WTC11 (cell line): ENCODE data around the gene PNCK. TPM values are rescaled to one million over a fixed set of nuclear protein-coding genes. Genes with fewer than 3 reads are reported as not detected.

ENCODE experiments used
- ATAC-seq: fragments of 200-7000 bp; cut with Tn5 transposase; 2 replicates; pipeline ENCODE4 v1.10.0; 2021; ENCODE audit warnings: mild to moderate bottlenecking, moderate library complexity
- Bru-seq: library from RNA; stranded (reverse); fragments of 400-500 nt; gene quantifications from one replicate; lab custom pipeline; 2021; lab: Mats Ljungman, UMichigan
- CTCF ChIA-PET: fragments of 300-600 bp; sonication (Branson Sonifier 250); formaldehyde crosslinking; loops from one replicate; lab custom pipeline; 2021; ENCODE audit warnings: antibody characterized with exemption; lab: Charles Lee
- POLR2A ChIA-PET: fragments of 350-600 bp; sonication (Branson Sonifier 250); formaldehyde crosslinking; loops from one replicate; lab custom pipeline; 2021; ENCODE audit warnings: antibody characterized with exemption; lab: Charles Lee
- DNase-seq: peaks from one replicate; pipeline ENCODE4 v3.0.0; 2021; ENCODE audit warnings: low spot score
- H3K27ac Mint-ChIP-seq: 2 replicates; pipeline ENCODE4 v1.8.0; 2021; ENCODE audit warnings: mixed read lengths
- H3K27me3 Mint-ChIP-seq: 2 replicates; pipeline ENCODE4 v1.8.0; 2021; ENCODE audit warnings: low read depth, mild to moderate bottlenecking, moderate library complexity, mixed read lengths
- H3K36me3 Mint-ChIP-seq: 2 replicates; pipeline ENCODE4 v1.8.0; 2021; ENCODE audit warnings: mixed read lengths
- H3K4me1 Mint-ChIP-seq: 2 replicates; pipeline ENCODE4 v1.8.0; 2022; ENCODE audit warnings: mixed read lengths
- H3K4me3 Mint-ChIP-seq: 2 replicates; pipeline ENCODE4 v1.8.0; 2021; ENCODE audit warnings: mild to moderate bottlenecking, moderate library complexity, mixed read lengths
- H3K9me3 Mint-ChIP-seq: 2 replicates; pipeline ENCODE4 v1.8.0; 2021; ENCODE audit warnings: mixed read lengths
- CBFB ChIP-seq: sonication (generic); formaldehyde crosslinking; IDR thresholded peaks from 2 replicates; pipeline ENCODE4 v1.8.1; 2022; ENCODE audit warnings: mild to moderate bottlenecking, low read depth, missing genetic modification reagents
- FOXP1 ChIP-seq: sonication (generic); formaldehyde crosslinking; IDR thresholded peaks from 2 replicates; pipeline ENCODE4 v1.8.0; 2022; ENCODE audit warnings: missing genetic modification reagents, mild to moderate bottlenecking, moderate library complexity, borderline replicate concordance
- GTF2I ChIP-seq: fragments of 250-450 bp; sonication (Bioruptor Pico); conservative IDR thresholded peaks from 2 replicates; pipeline ENCODE4 v1.4.0; 2021; ENCODE audit warnings: mild to moderate bottlenecking
- KAT7 ChIP-seq: sonication (generic); formaldehyde crosslinking; IDR thresholded peaks from 2 replicates; pipeline ENCODE4 v1.8.1; 2023; ENCODE audit warnings: missing genetic modification reagents, mild to moderate bottlenecking, borderline replicate concordance
- MYBL2 ChIP-seq: sonication (generic); formaldehyde crosslinking; IDR thresholded peaks from 2 replicates; pipeline ENCODE4 v1.8.1; 2023; ENCODE audit warnings: mild to moderate bottlenecking, moderate library complexity, missing genetic modification reagents
- RELA ChIP-seq: sonication (generic); formaldehyde crosslinking; IDR thresholded peaks from 2 replicates; pipeline ENCODE4 v1.8.1; 2022; ENCODE audit warnings: missing genetic modification reagents, mild to moderate bottlenecking, borderline replicate concordance
- SP1 ChIP-seq: sonication (generic); formaldehyde crosslinking; conservative IDR thresholded peaks from 2 replicates; pipeline ENCODE4 v1.8.1; 2022; ENCODE audit warnings: missing genetic modification reagents
- TEAD1 ChIP-seq: sonication (generic); formaldehyde crosslinking; IDR thresholded peaks from 2 replicates; pipeline ENCODE4 v1.8.0; 2022; ENCODE audit warnings: mild to moderate bottlenecking, missing genetic modification reagents
- ZNF121 ChIP-seq: sonication (generic); formaldehyde crosslinking; IDR thresholded peaks from 2 replicates; pipeline ENCODE4 v1.8.0; 2023; ENCODE audit warnings: missing genetic modification reagents
- ZNF263 ChIP-seq: sonication (generic); formaldehyde crosslinking; IDR thresholded peaks from 2 replicates; pipeline ENCODE4 v1.8.1; 2022; ENCODE audit warnings: low read depth, mild to moderate bottlenecking, moderate library complexity, missing genetic modification reagents
- ZNF396 ChIP-seq: fragments of 250-450 bp; sonication (Bioruptor Pico); IDR thresholded peaks from 2 replicates; pipeline ENCODE4 v1.8.0; 2021; ENCODE audit warnings: mild to moderate bottlenecking, moderate library complexity, borderline replicate concordance
- ZNF416 ChIP-seq: fragments of 250-450 bp; sonication (Bioruptor Pico); IDR thresholded peaks from 2 replicates; pipeline ENCODE4 v1.9.0; 2021; ENCODE audit warnings: mild to moderate bottlenecking, inconsistent platforms
- long read RNA-seq, 3 experiments: library from RNA in 1 of 3; library from capped mRNA in 1 of 3; library from polyadenylated mRNA in 1 of 3; unstranded in 2 of 3; stranded (forward) in 1 of 3; transcript quantifications; one replicate each; pipeline ENCODE4 v2.0.0, GENCODE V29; 2021
- total RNA-seq: library from RNA; stranded (reverse); gene quantifications from 3 replicates; pipeline ENCODE4 v1.2.3, GENCODE V29; 2021
- TF ChIP-seq, protein P1 (sequence below): sonication (generic); formaldehyde crosslinking; IDR thresholded peaks from 2 replicates; pipeline ENCODE4 v1.8.1; 2022; ENCODE audit warnings: low read depth, missing genetic modification reagents, borderline replicate concordance
- TF ChIP-seq, protein P2 (sequence below): sonication (generic); formaldehyde crosslinking; conservative IDR thresholded peaks from 2 replicates; pipeline ENCODE4 v1.8.1; 2022; ENCODE audit warnings: mild to moderate bottlenecking, missing genetic modification reagents
- TF ChIP-seq, protein P3 (sequence below): sonication (generic); formaldehyde crosslinking; IDR thresholded peaks from 2 replicates; pipeline ENCODE4 v1.8.1; 2023; ENCODE audit warnings: mild to moderate bottlenecking, missing genetic modification reagents, borderline replicate concordance
- TF ChIP-seq, protein P4 (sequence below): sonication (generic); formaldehyde crosslinking; IDR thresholded peaks from 2 replicates; pipeline ENCODE4 v1.8.0; 2023; ENCODE audit warnings: missing genetic modification reagents, mild to moderate bottlenecking, borderline replicate concordance
- TF ChIP-seq, protein P5 (sequence below): sonication (generic); formaldehyde crosslinking; IDR thresholded peaks from 2 replicates; pipeline ENCODE4 v1.8.1; 2023; ENCODE audit warnings: mild to moderate bottlenecking, missing genetic modification reagents, moderate library complexity

Gene PNCK
- total RNA-seq (8.6 to 14.3 TPM (median 12.1 TPM) in 3 replicates), Bru-seq, nascent RNA (percentile 23 among the genes with signal in this experiment)
- long read RNA-seq, experiment 1, partial matches to known transcripts, result 1 of 13 reads
- long read RNA-seq, experiment 1, other reads (novel, unspliced or antisense), result 10 of 13 reads
- long read RNA-seq, experiment 2, partial matches to known transcripts, result 1 of 2 reads
- long read RNA-seq, experiment 2, other reads (novel, unspliced or antisense), result 1 of 2 reads
- long read RNA-seq, experiment 3, partial matches to known transcripts, result 0 of 2 reads
- long read RNA-seq, experiment 3, other reads (novel, unspliced or antisense), result 1 of 2 reads

DNA sequence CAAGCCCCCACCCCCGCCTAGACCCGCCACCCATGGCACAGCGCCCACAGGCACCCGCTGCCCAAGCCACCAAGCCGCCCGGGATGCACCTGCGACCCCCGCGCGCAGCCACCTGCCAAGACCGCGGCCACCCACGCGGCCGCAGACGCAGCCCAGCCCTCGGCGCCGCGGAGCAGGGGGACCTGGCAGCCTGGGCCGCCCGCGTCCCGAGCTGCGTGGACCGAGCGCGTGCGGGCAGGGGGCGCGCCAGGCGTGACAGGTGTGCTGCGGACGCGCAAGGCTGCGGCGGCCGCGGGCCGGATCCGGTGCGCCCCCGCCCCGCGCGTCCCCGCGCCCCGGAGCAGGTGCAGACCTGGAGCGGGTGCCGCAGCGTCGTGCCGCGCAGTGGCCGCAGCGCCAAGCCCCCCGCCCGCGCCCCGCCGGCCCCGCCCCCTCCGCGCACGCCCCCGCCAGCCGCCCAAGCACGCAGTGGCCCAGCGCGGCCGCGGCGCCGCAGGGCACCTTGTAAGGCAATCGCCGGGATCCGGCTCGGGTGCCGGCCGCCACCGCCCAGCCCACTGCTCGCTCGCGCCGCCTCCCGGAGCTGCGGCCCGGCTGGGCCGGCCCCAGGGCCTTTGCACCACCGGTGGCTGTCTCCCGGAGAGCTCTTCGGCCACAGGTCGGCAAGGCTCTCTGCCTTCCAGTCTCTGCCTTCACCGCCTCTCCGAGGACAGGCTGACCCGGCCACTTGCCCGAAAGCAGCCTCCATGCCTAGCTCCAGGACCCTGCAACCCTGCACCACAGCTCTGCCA lies at the start of gene PNCK:
Gene PNCK, minus strand, starts transcription at position 386 of the 791 bp plus-strand sequence. CDS start 737 bp downstream, outside the sequence.
- DNase-seq (no peak), ATAC-seq (peak; percentile 34)
- Mint-ChIP-seq H3K4me3 (peak within 1 kb of the TSS; percentile 55), H3K27me3 (peaks cover 8% of the 10 kb centered on the region), H3K4me1 (peaks cover 9% of the 10 kb centered on the region), H3K36me3 (no peaks in the 10 kb centered on the region), H3K9me3 (no peaks in the 10 kb centered on the region), H3K27ac (no peak within 1 kb of the TSS)
- CTCF ChIA-PET, result interaction anchor here (0.8 to 7.7 kb wide), 5 partner anchors 12 to 124 kb away, joined by 3 to 143 read pairs (median 3); partner anchors contain the start of gene SLC6A8
- TF ChIP-seq, protein P1, sequence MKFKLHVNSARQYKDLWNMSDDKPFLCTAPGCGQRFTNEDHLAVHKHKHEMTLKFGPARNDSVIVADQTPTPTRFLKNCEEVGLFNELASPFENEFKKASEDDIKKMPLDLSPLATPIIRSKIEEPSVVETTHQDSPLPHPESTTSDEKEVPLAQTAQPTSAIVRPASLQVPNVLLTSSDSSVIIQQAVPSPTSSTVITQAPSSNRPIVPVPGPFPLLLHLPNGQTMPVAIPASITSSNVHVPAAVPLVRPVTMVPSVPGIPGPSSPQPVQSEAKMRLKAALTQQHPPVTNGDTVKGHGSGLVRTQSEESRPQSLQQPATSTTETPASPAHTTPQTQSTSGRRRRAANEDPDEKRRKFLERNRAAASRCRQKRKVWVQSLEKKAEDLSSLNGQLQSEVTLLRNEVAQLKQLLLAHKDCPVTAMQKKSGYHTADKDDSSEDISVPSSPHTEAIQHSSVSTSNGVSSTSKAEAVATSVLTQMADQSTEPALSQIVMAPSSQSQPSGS (CRISPR knock-in tag), result no peak
- TF ChIP-seq, protein P2, sequence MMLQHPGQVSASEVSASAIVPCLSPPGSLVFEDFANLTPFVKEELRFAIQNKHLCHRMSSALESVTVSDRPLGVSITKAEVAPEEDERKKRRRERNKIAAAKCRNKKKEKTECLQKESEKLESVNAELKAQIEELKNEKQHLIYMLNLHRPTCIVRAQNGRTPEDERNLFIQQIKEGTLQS (CRISPR knock-in tag), result no peak
- TF ChIP-seq GTF2I (0 out of 2 replicates have a peak, but pooled peaks have one; percentile 46), ZNF121 (CRISPR knock-in tag) (no peak), ZNF263 (CRISPR knock-in tag) (no peak), FOXP1 (CRISPR knock-in tag) (0 out of 2 replicates have a peak, but pooled peaks have one; percentile 21), KAT7 (no peak)
- TF ChIP-seq, protein P3, sequence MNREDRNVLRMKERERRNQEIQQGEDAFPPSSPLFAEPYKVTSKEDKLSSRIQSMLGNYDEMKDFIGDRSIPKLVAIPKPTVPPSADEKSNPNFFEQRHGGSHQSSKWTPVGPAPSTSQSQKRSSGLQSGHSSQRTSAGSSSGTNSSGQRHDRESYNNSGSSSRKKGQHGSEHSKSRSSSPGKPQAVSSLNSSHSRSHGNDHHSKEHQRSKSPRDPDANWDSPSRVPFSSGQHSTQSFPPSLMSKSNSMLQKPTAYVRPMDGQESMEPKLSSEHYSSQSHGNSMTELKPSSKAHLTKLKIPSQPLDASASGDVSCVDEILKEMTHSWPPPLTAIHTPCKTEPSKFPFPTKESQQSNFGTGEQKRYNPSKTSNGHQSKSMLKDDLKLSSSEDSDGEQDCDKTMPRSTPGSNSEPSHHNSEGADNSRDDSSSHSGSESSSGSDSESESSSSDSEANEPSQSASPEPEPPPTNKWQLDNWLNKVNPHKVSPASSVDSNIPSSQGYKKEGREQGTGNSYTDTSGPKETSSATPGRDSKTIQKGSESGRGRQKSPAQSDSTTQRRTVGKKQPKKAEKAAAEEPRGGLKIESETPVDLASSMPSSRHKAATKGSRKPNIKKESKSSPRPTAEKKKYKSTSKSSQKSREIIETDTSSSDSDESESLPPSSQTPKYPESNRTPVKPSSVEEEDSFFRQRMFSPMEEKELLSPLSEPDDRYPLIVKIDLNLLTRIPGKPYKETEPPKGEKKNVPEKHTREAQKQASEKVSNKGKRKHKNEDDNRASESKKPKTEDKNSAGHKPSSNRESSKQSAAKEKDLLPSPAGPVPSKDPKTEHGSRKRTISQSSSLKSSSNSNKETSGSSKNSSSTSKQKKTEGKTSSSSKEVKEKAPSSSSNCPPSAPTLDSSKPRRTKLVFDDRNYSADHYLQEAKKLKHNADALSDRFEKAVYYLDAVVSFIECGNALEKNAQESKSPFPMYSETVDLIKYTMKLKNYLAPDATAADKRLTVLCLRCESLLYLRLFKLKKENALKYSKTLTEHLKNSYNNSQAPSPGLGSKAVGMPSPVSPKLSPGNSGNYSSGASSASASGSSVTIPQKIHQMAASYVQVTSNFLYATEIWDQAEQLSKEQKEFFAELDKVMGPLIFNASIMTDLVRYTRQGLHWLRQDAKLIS (CRISPR knock-in tag), result no peak
- POLR2A ChIA-PET, result interaction anchor here (0.7 to 1.7 kb wide), 3 partner anchors 11 to 37 kb away, joined by 3 to 5 read pairs (median 4); partner anchors contain the start of gene SLC6A8

DNA sequence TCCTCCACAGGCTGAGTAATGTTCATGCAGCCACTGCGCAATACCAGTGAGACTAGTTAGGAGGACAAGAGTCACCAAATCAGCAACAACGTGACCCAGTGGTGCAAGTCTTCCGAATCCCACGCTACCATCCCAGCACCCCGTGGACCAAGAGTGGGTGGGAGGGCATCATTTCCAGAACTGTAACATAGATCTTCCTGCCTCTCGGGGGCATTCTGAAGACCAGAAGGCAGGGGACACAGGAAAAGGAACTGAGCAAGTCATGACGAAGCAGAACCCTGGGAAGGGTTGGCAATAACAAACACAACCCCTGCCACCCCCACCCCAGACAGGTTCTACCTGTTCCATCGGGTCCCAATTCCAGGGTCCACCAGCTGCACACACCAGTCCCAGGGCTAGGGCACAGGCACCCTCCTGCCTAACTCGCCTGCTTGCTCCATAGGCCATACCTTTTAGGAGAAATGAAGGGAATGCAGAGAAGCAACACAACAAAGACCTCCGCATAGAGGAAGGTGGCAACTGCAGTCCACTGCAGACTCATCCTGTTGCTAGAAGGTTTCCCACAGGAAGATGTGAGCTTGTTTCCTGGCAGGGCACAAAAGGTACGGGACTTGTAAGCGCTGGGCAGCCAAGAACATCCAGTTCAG lies 49.2 kb upstream of the PNCK start:
- no peak for ATAC-seq
- no peaks in the 10 kb centered on the region for H3K9me3 Mint-ChIP-seq
- no peaks in the 10 kb centered on the region for H3K27me3 Mint-ChIP-seq
- CTCF ChIA-PET, result interaction anchor here (1.5 kb wide), 1 partner anchor 56 kb away, joined by 4 read pairs; no protein-coding TSS in a partner anchor
- H3K36me3 Mint-ChIP-seq, result peaks cover 28% of the 10 kb centered on the region
- H3K4me1 Mint-ChIP-seq, result peaks cover 18% of the 10 kb centered on the region
- H3K27ac Mint-ChIP-seq, result 0 out of 2 replicates have a peak overlapping the region, but pooled peaks have one; percentile 63
- DNase-seq, result no peak
- POLR2A ChIA-PET, result no interaction called here
- H3K4me3 Mint-ChIP-seq, result peak overlapping the region; percentile 77
- TF ChIP-seq CBFB (CRISPR knock-in tag) (no peak), ZNF396 (CRISPR knock-in tag) (no peak), ZNF416 (no peak), MYBL2 (CRISPR knock-in tag) (no peak), TEAD1 (CRISPR knock-in tag) (no peak), SP1 (CRISPR knock-in tag) (no peak), RELA (CRISPR knock-in tag) (no peak)
- TF ChIP-seq, protein P4, sequence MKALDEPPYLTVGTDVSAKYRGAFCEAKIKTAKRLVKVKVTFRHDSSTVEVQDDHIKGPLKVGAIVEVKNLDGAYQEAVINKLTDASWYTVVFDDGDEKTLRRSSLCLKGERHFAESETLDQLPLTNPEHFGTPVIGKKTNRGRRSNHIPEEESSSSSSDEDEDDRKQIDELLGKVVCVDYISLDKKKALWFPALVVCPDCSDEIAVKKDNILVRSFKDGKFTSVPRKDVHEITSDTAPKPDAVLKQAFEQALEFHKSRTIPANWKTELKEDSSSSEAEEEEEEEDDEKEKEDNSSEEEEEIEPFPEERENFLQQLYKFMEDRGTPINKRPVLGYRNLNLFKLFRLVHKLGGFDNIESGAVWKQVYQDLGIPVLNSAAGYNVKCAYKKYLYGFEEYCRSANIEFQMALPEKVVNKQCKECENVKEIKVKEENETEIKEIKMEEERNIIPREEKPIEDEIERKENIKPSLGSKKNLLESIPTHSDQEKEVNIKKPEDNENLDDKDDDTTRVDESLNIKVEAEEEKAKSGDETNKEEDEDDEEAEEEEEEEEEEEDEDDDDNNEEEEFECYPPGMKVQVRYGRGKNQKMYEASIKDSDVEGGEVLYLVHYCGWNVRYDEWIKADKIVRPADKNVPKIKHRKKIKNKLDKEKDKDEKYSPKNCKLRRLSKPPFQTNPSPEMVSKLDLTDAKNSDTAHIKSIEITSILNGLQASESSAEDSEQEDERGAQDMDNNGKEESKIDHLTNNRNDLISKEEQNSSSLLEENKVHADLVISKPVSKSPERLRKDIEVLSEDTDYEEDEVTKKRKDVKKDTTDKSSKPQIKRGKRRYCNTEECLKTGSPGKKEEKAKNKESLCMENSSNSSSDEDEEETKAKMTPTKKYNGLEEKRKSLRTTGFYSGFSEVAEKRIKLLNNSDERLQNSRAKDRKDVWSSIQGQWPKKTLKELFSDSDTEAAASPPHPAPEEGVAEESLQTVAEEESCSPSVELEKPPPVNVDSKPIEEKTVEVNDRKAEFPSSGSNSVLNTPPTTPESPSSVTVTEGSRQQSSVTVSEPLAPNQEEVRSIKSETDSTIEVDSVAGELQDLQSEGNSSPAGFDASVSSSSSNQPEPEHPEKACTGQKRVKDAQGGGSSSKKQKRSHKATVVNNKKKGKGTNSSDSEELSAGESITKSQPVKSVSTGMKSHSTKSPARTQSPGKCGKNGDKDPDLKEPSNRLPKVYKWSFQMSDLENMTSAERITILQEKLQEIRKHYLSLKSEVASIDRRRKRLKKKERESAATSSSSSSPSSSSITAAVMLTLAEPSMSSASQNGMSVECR, result no peak
- TF ChIP-seq, protein P5, sequence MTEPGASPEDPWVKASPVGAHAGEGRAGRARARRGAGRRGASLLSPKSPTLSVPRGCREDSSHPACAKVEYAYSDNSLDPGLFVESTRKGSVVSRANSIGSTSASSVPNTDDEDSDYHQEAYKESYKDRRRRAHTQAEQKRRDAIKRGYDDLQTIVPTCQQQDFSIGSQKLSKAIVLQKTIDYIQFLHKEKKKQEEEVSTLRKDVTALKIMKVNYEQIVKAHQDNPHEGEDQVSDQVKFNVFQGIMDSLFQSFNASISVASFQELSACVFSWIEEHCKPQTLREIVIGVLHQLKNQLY, result no peak
